Measurements from ENCODE around the gene CPT1A. TPM values are rescaled to one million over a fixed set of nuclear protein-coding genes. Genes with fewer than 3 reads are reported as not detected.

Gene CPT1A
- total RNA-seq, 1 donor from 2014 or later = 11.5 TPM

DNA sequence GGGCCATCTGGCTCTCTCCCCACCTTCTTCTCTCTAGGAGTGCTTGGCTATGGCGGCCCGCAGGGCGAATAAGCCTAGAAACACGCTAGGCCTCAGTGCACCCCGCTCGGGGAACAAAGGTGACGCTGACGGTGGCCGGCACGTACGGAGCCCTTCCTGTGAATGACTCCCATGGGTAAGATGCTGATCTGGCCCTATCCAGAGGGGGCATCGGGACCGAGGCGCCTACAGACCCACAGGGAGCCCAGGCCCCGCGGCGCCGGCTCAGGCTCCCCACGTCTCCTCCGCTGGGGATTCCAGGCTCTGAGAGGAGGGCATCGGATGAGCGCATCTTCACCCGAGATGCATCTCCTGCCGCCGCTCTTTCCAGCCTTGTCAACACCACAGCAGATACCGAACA lies 59.0 kb downstream of the CPT1A start:
- Histone ChIP-seq H3K27me3 (ENCODE audit: control insufficient read depth in 3 of 3, insufficient read depth in 3 of 3, low read length in 3 of 3) (no peaks in the 10 kb centered on the region), H3K27ac (ENCODE audit: low read depth, low read length) (no peak overlapping the region), H3K9ac (ENCODE audit: low read depth in 1 of 3, low read length in 3 of 3) (no peak overlapping the region), H3K4me3 (ENCODE audit: low read length in 3 of 3) (no peak overlapping the region), H3K9me3 (ENCODE audit: control insufficient read depth in 3 of 3, low read length in 3 of 3) (no peaks in the 10 kb centered on the region), H3K36me3 (ENCODE audit: control insufficient read depth in 3 of 3, insufficient read depth in 3 of 3, low read length in 3 of 3) (peaks cover 30 to 45% (median 41%) of the 10 kb centered on the region in 3 donors), H3K4me1 (ENCODE audit: control insufficient read depth in 3 of 3, insufficient read depth in 3 of 3, low read length in 3 of 3) (no peaks in the 10 kb centered on the region)

DNA sequence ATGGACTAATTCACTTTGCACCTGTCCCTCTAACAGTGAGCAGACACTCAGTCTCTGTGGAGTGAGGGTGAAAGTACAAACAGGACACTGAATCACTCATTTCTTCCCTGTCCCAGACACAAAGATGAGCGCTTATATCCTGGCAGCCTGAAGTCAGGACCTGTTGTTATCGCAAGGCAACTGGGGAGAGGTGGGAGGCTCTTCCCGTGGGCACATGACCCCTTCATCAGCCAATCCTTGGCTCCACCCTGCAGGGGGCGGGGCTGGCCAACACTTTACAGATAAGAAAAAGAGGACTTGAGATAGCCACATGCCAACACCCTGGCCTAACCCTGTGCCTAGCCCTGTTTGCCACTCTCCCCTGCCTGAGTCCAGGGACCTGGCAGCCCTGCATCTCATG lies 60.9 kb downstream of the CPT1A start:
- Histone ChIP-seq H3K4me1 (ENCODE audit: control insufficient read depth in 3 of 3, insufficient read depth in 3 of 3, low read length in 3 of 3) (no peaks in the 10 kb centered on the region), H3K9me3 (ENCODE audit: control insufficient read depth in 3 of 3, low read length in 3 of 3) (no peaks in the 10 kb centered on the region), H3K4me3 (ENCODE audit: low read length in 3 of 3) (no peak overlapping the region), H3K9ac (ENCODE audit: low read depth in 1 of 3, low read length in 3 of 3) (no peak overlapping the region), H3K36me3 (ENCODE audit: control insufficient read depth in 3 of 3, insufficient read depth in 3 of 3, low read length in 3 of 3) (peaks cover 32 to 51% (median 47%) of the 10 kb centered on the region in 3 donors), H3K27me3 (ENCODE audit: control insufficient read depth in 3 of 3, insufficient read depth in 3 of 3, low read length in 3 of 3) (no peaks in the 10 kb centered on the region), H3K27ac (ENCODE audit: low read depth, low read length) (no peak overlapping the region)

DNA sequence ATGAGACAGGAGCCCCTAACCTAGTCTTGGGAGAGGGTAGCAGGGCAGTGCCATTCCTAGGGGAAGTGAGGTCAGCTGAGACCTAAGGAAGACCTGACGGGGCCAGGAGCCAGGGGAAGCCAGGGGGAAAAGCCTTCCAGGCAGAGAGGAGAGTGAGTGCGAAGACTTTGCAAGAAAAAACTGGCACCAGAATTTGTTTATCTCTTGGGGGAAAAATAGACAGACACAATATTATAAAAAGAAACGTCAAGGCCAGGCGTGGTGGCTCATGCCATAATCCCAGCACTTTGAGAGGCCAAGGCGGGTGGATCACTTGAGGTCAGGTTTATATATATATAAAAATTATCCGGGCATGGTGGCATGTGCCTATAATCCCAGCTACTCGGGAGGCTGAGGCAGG lies 63.5 kb downstream of the CPT1A start:
- Histone ChIP-seq H3K4me3 (ENCODE audit: low read length in 3 of 3) (no peak overlapping the region), H3K4me1 (ENCODE audit: control insufficient read depth in 3 of 3, insufficient read depth in 3 of 3, low read length in 3 of 3) (no peaks in the 10 kb centered on the region), H3K36me3 (ENCODE audit: control insufficient read depth in 3 of 3, insufficient read depth in 3 of 3, low read length in 3 of 3) (peaks cover 44 to 56% (median 53%) of the 10 kb centered on the region in 3 donors), H3K9me3 (ENCODE audit: control insufficient read depth in 3 of 3, low read length in 3 of 3) (no peaks in the 10 kb centered on the region), H3K27me3 (ENCODE audit: control insufficient read depth in 3 of 3, insufficient read depth in 3 of 3, low read length in 3 of 3) (no peaks in the 10 kb centered on the region), H3K27ac (ENCODE audit: low read depth, low read length) (no peak overlapping the region), H3K9ac (ENCODE audit: low read depth in 1 of 3, low read length in 3 of 3) (no peak overlapping the region)

DNA sequence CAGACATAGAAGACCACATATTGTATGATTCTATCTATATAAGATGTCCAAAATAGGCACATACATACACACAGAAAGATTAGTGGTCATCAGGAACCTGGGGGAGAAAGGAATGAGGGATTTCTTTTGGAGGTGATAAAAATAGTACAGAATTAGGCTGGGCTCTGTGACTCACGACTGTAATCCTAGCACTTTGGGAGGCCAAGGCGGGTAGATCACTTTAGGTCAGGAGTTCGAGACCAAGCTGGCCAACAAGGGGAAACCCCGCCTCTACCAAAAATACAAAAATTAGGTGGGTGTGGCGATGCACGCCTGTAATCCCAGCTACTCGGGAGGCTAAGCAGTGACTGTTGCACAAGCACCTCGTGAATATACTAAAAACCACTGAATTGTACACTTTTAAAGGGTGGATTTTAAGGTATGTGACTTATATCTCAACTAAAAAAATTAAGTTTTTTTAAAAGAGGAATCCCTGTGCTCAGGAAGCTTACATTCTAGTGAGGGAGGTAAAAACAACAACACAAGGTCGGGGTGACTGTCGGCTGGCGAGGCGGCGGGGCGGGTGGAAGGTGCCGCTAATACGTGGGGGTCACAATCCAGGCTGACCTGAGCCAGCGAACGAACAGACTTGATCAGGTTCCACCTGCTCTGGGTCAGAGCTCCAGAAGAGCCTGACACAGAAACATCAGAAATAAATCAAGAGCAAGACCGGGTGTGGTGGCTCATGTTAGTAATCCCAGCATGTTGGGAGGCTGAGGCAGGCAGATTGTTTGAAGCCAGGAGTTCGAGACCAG lies 65.1 kb downstream of the CPT1A start:
- Histone ChIP-seq H3K4me3 (ENCODE audit: low read length in 3 of 3) (no peak overlapping the region), H3K27ac (ENCODE audit: low read depth, low read length) (no peak overlapping the region), H3K36me3 (ENCODE audit: control insufficient read depth in 3 of 3, insufficient read depth in 3 of 3, low read length in 3 of 3) (peaks cover 42 to 62% (median 58%) of the 10 kb centered on the region in 3 donors), H3K9me3 (ENCODE audit: control insufficient read depth in 3 of 3, low read length in 3 of 3) (no peaks in the 10 kb centered on the region), H3K9ac (ENCODE audit: low read depth in 1 of 3, low read length in 3 of 3) (no peak overlapping the region), H3K4me1 (ENCODE audit: control insufficient read depth in 3 of 3, insufficient read depth in 3 of 3, low read length in 3 of 3) (no peaks in the 10 kb centered on the region), H3K27me3 (ENCODE audit: control insufficient read depth in 3 of 3, insufficient read depth in 3 of 3, low read length in 3 of 3) (no peaks in the 10 kb centered on the region)

DNA sequence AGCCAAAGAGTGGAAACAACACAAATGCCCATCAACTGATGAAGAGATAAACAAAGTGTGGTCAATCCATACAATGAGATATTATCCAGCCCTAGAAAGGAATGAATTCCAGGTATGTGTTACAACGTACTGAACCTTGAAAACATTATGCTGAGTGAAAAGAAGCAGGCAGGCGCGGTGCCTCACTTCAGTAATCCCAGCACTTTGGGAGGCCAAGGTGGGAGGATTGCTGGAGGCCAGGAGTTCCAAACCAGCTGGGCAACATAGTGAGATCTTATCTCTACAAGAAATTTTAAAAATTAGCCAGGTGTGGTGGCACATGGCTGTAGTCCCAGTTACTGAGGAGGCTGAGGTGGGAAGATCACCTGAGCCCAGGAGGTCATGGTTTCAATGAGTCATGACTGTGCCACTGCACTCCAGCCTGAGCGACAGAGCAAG lies 65.7 kb downstream of the CPT1A start:
- Histone ChIP-seq H3K9me3 (ENCODE audit: control insufficient read depth in 3 of 3, low read length in 3 of 3) (no peaks in the 10 kb centered on the region), H3K27ac (ENCODE audit: low read depth, low read length) (no peak overlapping the region), H3K4me1 (ENCODE audit: control insufficient read depth in 3 of 3, insufficient read depth in 3 of 3, low read length in 3 of 3) (no peaks in the 10 kb centered on the region), H3K27me3 (ENCODE audit: control insufficient read depth in 3 of 3, insufficient read depth in 3 of 3, low read length in 3 of 3) (no peaks in the 10 kb centered on the region), H3K36me3 (ENCODE audit: control insufficient read depth in 3 of 3, insufficient read depth in 3 of 3, low read length in 3 of 3) (peaks cover 45 to 63% (median 59%) of the 10 kb centered on the region in 3 donors), H3K9ac (ENCODE audit: low read depth in 1 of 3, low read length in 3 of 3) (no peak overlapping the region), H3K4me3 (ENCODE audit: low read length in 3 of 3) (no peak overlapping the region)

DNA sequence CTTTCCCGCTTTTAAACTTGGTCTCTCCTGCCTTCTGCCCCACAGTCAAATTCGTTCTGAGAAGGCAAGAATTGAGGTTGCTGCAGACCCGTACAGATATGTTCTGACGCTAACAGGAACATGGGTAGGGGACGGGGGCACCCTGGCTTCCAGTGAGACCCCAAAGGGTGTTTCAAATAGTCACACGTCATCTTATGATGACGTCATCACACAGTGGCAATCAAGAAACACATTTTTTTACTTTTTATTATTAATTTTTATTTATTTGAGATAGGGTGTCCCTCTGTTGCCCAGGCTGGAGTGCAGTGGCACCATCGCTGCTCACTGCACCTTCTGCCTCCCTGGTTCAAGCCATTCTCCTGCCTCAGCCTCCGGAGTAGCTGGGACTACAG lies 67.5 kb downstream of the CPT1A start:
- Histone ChIP-seq H3K9ac (ENCODE audit: low read depth in 1 of 3, low read length in 3 of 3) (no peak overlapping the region), H3K4me3 (ENCODE audit: low read length in 3 of 3) (no peak overlapping the region), H3K27ac (ENCODE audit: low read depth, low read length) (no peak overlapping the region), H3K27me3 (ENCODE audit: control insufficient read depth in 3 of 3, insufficient read depth in 3 of 3, low read length in 3 of 3) (no peaks in the 10 kb centered on the region), H3K9me3 (ENCODE audit: control insufficient read depth in 3 of 3, low read length in 3 of 3) (no peaks in the 10 kb centered on the region), H3K36me3 (ENCODE audit: control insufficient read depth in 3 of 3, insufficient read depth in 3 of 3, low read length in 3 of 3) (peaks cover 49 to 65% (median 53%) of the 10 kb centered on the region in 3 donors), H3K4me1 (ENCODE audit: control insufficient read depth in 3 of 3, insufficient read depth in 3 of 3, low read length in 3 of 3) (no peaks in the 10 kb centered on the region)

DNA sequence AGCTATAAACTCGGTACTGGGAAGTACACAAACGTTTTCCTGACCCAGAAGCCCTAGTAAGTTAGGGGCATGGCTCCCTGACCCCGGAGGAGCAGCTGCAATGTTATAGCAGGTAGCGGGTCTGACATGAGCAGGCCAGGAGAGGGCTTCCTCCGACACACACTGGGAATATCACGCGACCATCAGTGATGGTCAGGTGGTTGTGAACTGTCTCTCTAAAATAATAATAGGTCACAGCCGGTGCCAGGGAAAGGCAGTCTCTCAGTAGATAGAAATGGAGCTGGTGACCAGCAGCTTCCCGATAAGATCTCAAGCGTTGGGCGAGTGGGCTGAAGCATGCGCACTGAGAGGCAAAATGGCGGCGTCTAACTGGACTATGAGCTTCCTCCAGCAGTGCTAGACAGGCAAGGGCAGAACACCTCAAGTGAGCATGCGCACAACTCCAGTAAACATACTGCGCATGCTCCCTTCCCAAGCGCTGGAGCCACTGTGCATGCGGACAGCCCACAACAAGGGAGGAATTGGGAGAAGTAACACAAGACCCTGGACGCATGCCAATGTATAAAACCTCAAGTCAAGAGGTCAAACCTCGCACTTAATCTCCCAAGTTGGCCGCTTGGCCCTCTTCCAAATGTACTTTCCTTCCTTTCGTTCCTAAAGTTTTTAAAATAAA lies 68.1 kb downstream of the CPT1A start:
- Histone ChIP-seq H3K4me1 (ENCODE audit: control insufficient read depth in 3 of 3, insufficient read depth in 3 of 3, low read length in 3 of 3) (no peaks in the 10 kb centered on the region), H3K27me3 (ENCODE audit: control insufficient read depth in 3 of 3, insufficient read depth in 3 of 3, low read length in 3 of 3) (no peaks in the 10 kb centered on the region), H3K9me3 (ENCODE audit: control insufficient read depth in 3 of 3, low read length in 3 of 3) (no peaks in the 10 kb centered on the region), H3K36me3 (ENCODE audit: control insufficient read depth in 3 of 3, insufficient read depth in 3 of 3, low read length in 3 of 3) (peaks cover 49 to 69% (median 53%) of the 10 kb centered on the region in 3 donors), H3K27ac (ENCODE audit: low read depth, low read length) (no peak overlapping the region), H3K4me3 (ENCODE audit: low read length in 3 of 3) (no peak overlapping the region), H3K9ac (ENCODE audit: low read depth in 1 of 3, low read length in 3 of 3) (no peak overlapping the region)

DNA sequence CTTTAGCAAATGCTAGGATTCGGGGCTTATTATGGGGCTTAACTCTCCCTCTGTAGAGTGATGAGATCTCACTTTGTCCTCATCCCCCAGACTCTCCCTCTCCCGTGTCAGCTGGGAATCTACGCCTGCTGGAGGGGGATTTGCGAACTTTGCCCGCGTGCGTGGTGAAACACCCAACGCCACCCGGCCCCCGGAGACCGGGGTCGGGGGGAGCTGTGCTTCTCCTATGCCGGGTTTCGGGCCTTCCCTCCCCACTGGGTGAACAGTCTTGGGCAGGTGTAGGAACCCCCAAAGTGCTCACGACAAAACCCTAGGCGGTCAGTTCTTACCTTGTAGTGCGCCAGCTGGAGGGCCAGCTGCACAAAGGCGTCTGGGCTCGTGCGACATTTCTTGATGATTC lies 68.8 kb downstream of the CPT1A start:
- Histone ChIP-seq H3K36me3 (ENCODE audit: control insufficient read depth in 3 of 3, insufficient read depth in 3 of 3, low read length in 3 of 3) (peaks cover 49 to 68% (median 53%) of the 10 kb centered on the region in 3 donors), H3K9ac (ENCODE audit: low read depth in 1 of 3, low read length in 3 of 3) (no peak overlapping the region), H3K4me3 (ENCODE audit: low read length in 3 of 3) (no peak overlapping the region), H3K9me3 (ENCODE audit: control insufficient read depth in 3 of 3, low read length in 3 of 3) (no peaks in the 10 kb centered on the region), H3K4me1 (ENCODE audit: control insufficient read depth in 3 of 3, insufficient read depth in 3 of 3, low read length in 3 of 3) (no peaks in the 10 kb centered on the region), H3K27me3 (ENCODE audit: control insufficient read depth in 3 of 3, insufficient read depth in 3 of 3, low read length in 3 of 3) (no peaks in the 10 kb centered on the region), H3K27ac (ENCODE audit: low read depth, low read length) (no peak overlapping the region)

DNA sequence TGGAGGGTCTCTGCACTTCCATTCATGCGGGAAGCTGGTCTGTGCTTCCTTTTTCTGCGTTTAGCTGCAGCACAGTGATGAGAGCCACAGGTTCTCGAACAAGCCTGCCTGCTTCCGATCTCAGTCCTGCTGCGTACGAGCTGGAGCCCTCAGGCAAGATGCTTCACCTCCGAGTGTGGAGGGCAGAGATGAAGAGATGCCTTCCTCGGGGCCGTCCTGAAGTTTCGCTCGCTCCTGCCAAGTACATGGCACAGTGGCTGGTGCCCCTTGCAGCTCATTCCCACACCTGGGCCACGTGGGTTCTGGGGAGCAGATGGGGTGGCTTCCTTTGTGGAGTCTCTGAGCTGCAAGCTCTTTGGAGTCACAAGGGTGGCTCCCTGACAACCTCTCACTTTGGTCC lies 70.9 kb downstream of the CPT1A start:
- Histone ChIP-seq H3K9me3 (ENCODE audit: control insufficient read depth in 3 of 3, low read length in 3 of 3) (no peaks in the 10 kb centered on the region), H3K4me3 (ENCODE audit: low read length in 3 of 3) (no peak overlapping the region), H3K9ac (ENCODE audit: low read depth in 1 of 3, low read length in 3 of 3) (no peak overlapping the region), H3K4me1 (ENCODE audit: control insufficient read depth in 3 of 3, insufficient read depth in 3 of 3, low read length in 3 of 3) (no peaks in the 10 kb centered on the region), H3K27me3 (ENCODE audit: control insufficient read depth in 3 of 3, insufficient read depth in 3 of 3, low read length in 3 of 3) (no peaks in the 10 kb centered on the region), H3K36me3 (ENCODE audit: control insufficient read depth in 3 of 3, insufficient read depth in 3 of 3, low read length in 3 of 3) (peaks cover 45 to 56% (median 47%) of the 10 kb centered on the region in 3 donors), H3K27ac (ENCODE audit: low read depth, low read length) (no peak overlapping the region)

DNA sequence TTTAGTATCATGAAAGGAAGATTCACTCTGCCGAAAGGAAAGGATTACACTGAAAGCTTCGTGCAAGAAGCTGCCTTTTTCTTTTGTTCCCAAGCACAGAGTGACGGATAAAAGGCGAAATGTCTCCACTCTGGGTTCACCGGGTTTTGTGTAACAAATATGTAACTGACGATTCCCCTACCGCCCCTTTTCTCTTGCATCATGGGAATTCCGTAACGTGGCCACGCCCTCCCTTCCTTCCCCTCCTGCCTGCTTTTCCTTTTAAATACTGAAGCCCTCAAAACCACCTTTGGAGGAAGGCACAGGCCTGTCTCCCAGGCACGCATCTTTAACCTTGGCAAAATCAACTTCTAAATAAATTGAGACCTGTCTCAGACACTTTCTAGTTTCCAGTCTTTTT lies 74.0 kb downstream of the CPT1A start:
- Histone ChIP-seq H3K4me3 (ENCODE audit: low read length in 3 of 3) (no peak overlapping the region), H3K9ac (ENCODE audit: low read depth in 1 of 3, low read length in 3 of 3) (no peak overlapping the region), H3K9me3 (ENCODE audit: control insufficient read depth in 3 of 3, low read length in 3 of 3) (no peaks in the 10 kb centered on the region), H3K27ac (ENCODE audit: low read depth, low read length) (no peak overlapping the region), H3K4me1 (ENCODE audit: control insufficient read depth in 3 of 3, insufficient read depth in 3 of 3, low read length in 3 of 3) (no peaks in the 10 kb centered on the region), H3K27me3 (ENCODE audit: control insufficient read depth in 3 of 3, insufficient read depth in 3 of 3, low read length in 3 of 3) (no peaks in the 10 kb centered on the region), H3K36me3 (ENCODE audit: control insufficient read depth in 3 of 3, insufficient read depth in 3 of 3, low read length in 3 of 3) (peaks cover 29 to 35% (median 30%) of the 10 kb centered on the region in 3 donors)

Measured in skeletal muscle tissue (tissue), 4 donors.